HepG2 (cell line): ENCODE results near the gene ZNF428. TPM values are rescaled to one million over a fixed set of nuclear protein-coding genes. Genes with fewer than 3 reads are reported as not detected.

ENCODE experiments used
- ETV5 ChIP-seq: IDR thresholded peaks from 2 replicates; pipeline ENCODE4 v1.6.1; 2018; ENCODE audit warnings: missing biosample characterization, missing genetic modification reagents, inconsistent platforms, borderline replicate concordance
- IKZF4 ChIP-seq: sonication (generic); formaldehyde crosslinking; IDR thresholded peaks from 2 replicates; pipeline ENCODE4 v1.5.1; 2020; ENCODE audit warnings: borderline replicate concordance, mild to moderate bottlenecking, low read depth, missing genetic modification reagents; ENCODE audit errors: not compliant biosample characterization
- NCOA5 ChIP-seq: sonication (generic); formaldehyde crosslinking; IDR thresholded peaks from 2 replicates; pipeline ENCODE4 v1.4.0; 2020; ENCODE audit warnings: missing genetic modification reagents
- NR3C1 ChIP-seq: sonication (generic); formaldehyde crosslinking; IDR thresholded peaks from 2 replicates; pipeline ENCODE4 v1.4.0; 2020; ENCODE audit warnings: missing genetic modification reagents
- TAF15 ChIP-seq: fragments of 200-400 bp; formaldehyde crosslinking; IDR thresholded peaks from one replicate; pipeline ENCODE4 v1.6.1; 2018; ENCODE audit warnings: mild to moderate bottlenecking, low read depth, low read length; ENCODE audit not compliant: poor library complexity, severe bottlenecking
- ZBTB1 ChIP-seq: sonication (generic); formaldehyde crosslinking; IDR thresholded peaks from 2 replicates; pipeline ENCODE4 v1.4.0; 2020; ENCODE audit warnings: missing genetic modification reagents, borderline replicate concordance
- ZFP41 ChIP-seq: sonication (generic); formaldehyde crosslinking; IDR thresholded peaks from 2 replicates; pipeline ENCODE4 v1.4.0; 2020; ENCODE audit warnings: mild to moderate bottlenecking, missing genetic modification reagents, borderline replicate concordance
- ZNF101 ChIP-seq: sonication (generic); formaldehyde crosslinking; IDR thresholded peaks from 2 replicates; pipeline ENCODE4 v1.4.0; 2020; ENCODE audit warnings: mild to moderate bottlenecking, low read depth, missing genetic modification reagents, borderline replicate concordance
- ZNF143 ChIP-seq: sonication (generic); formaldehyde crosslinking; IDR thresholded peaks from 2 replicates; pipeline ENCODE4 v1.4.0; 2020; ENCODE audit warnings: missing genetic modification reagents
- ZNF329 ChIP-seq: sonication (generic); formaldehyde crosslinking; IDR thresholded peaks from 2 replicates; pipeline ENCODE4 v1.9.0; 2021; ENCODE audit warnings: low read depth, mild to moderate bottlenecking, missing genetic modification reagents
- ZNF569 ChIP-seq: sonication (generic); formaldehyde crosslinking; IDR thresholded peaks from 2 replicates; pipeline ENCODE4 v1.5.0; 2020; ENCODE audit warnings: mild to moderate bottlenecking, missing genetic modification reagents, moderate library complexity, borderline replicate concordance
- ZNF7 ChIP-seq: IDR thresholded peaks from 2 replicates; pipeline ENCODE4 v1.6.1; 2016; ENCODE audit warnings: missing biosample characterization, missing genetic modification reagents
- ZNF839 ChIP-seq: sonication (generic); formaldehyde crosslinking; IDR thresholded peaks from 2 replicates; pipeline ENCODE4 v1.4.0; 2020; ENCODE audit warnings: missing genetic modification reagents, mild to moderate bottlenecking, borderline replicate concordance
- polyA plus RNA-seq, 8 experiments: library from polyadenylated mRNA; depleted of rRNA in 3 of 8; stranded (reverse) in 7 of 8; unstranded in 1 of 8; fragments of >200 nt; fragmentation: Illumina TruSeq in 4 of 8; extraction: Trizol in 4 of 8; gene quantifications; 2 replicates each; pipeline versions ENCODE4 v1.2.1 to v1.2.3, GENCODE V29; 2011 to 2016; ENCODE audit warnings: low read depth in 4 of 8, missing spikeins in 1 of 8, mixed read lengths in 1 of 8; ENCODE audit not compliant: insufficient read depth in 1 of 8
- total RNA-seq, 5 experiments: library from RNA; depleted of rRNA; stranded (reverse); fragments of >200 nt; fragmentation: Illumina TruSeq; extraction: Trizol; gene quantifications; 2 replicates each; pipeline ENCODE4 v1.2.3, GENCODE V29; 2016; ENCODE audit warnings: low read depth in 1 of 5
- TF ChIP-seq, protein P1 (sequence below): sonication (generic); formaldehyde crosslinking; IDR thresholded peaks from 2 replicates; pipeline ENCODE4 v1.4.0; 2020; ENCODE audit warnings: missing genetic modification reagents
- TF ChIP-seq, protein P2 (sequence below): IDR thresholded peaks from 2 replicates; pipeline ENCODE4 v1.6.1; 2016; ENCODE audit warnings: low read depth, missing genetic modification reagents, missing compliant biosample characterization
- TF ChIP-seq, protein P3 (sequence below): sonication (generic); formaldehyde crosslinking; IDR thresholded peaks from 2 replicates; pipeline ENCODE4 v1.5.0; 2020; ENCODE audit warnings: mild to moderate bottlenecking, missing genetic modification reagents
- TF ChIP-seq, protein P4 (sequence below), 2 experiments: fragments of 450-650 bp in 1 of 2; sonication (generic) in 1 of 2; formaldehyde crosslinking; IDR thresholded peaks; 2 replicates each; pipeline versions ENCODE4 v1.5.0 to v1.8.0; 2020 to 2022; ENCODE audit warnings: mild to moderate bottlenecking in 1 of 2, missing genetic modification reagents in 1 of 2

The ZNF428 gene
- total and polyA plus RNA-seq, 2 of the 13 experiments (the other 11 are each of a cell fraction or from before 2014, with no cell fraction given) = 10.4 to 26.9 TPM

DNA sequence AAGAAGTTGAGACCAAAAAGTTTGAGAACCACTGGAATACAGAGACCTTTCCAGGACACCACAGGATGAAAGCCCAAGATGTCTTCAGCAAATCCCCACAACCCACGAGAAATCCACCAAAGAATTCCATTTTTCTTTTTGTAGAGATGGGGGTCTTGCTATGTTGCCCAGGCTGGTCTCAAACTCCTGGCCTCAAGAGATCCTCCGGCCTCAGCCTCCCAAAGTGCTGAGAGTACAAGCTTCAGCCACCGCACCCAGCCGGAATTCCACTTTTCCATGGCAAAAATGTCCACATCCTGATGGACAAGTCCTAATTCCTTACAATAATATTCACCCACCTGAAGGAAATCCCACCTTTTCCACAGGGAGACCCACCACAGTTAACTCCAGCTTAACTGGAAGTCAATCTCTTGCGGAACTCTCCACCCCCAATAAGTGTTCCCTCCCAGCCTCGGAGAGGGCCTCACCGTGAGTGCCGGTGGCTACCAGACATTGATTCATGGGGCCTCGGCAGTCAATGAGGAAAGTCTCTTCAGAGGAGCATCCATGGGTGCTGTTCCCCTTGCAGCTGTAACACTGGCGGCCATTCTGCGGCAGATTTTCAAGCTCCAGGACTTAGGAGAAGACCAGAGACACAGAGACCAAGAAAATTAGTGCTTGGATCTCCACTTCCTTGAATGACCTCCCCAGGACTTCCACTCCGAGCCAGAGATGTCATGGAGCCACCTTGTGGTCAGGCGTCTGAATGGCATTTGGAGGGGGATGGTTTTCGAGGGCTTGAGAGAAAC lies 32.5 kb upstream of the ZNF428 start (continued):
- TF ChIP-seq, protein P1, sequence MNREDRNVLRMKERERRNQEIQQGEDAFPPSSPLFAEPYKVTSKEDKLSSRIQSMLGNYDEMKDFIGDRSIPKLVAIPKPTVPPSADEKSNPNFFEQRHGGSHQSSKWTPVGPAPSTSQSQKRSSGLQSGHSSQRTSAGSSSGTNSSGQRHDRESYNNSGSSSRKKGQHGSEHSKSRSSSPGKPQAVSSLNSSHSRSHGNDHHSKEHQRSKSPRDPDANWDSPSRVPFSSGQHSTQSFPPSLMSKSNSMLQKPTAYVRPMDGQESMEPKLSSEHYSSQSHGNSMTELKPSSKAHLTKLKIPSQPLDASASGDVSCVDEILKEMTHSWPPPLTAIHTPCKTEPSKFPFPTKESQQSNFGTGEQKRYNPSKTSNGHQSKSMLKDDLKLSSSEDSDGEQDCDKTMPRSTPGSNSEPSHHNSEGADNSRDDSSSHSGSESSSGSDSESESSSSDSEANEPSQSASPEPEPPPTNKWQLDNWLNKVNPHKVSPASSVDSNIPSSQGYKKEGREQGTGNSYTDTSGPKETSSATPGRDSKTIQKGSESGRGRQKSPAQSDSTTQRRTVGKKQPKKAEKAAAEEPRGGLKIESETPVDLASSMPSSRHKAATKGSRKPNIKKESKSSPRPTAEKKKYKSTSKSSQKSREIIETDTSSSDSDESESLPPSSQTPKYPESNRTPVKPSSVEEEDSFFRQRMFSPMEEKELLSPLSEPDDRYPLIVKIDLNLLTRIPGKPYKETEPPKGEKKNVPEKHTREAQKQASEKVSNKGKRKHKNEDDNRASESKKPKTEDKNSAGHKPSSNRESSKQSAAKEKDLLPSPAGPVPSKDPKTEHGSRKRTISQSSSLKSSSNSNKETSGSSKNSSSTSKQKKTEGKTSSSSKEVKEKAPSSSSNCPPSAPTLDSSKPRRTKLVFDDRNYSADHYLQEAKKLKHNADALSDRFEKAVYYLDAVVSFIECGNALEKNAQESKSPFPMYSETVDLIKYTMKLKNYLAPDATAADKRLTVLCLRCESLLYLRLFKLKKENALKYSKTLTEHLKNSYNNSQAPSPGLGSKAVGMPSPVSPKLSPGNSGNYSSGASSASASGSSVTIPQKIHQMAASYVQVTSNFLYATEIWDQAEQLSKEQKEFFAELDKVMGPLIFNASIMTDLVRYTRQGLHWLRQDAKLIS (CRISPR knock-in tag) = no peak
- TF ChIP-seq ETV5 (CRISPR knock-in tag) = no peak; the same call in 1 of the 2 replicates
- no peak for TF ChIP-seq ZFP41 (CRISPR knock-in tag)
- TF ChIP-seq ZNF329 (CRISPR knock-in tag) = no peak
- no peak for TF ChIP-seq ZNF101 (CRISPR knock-in tag)
- no peak for TF ChIP-seq ZNF7 (CRISPR knock-in tag)
- TF ChIP-seq, protein P2, sequence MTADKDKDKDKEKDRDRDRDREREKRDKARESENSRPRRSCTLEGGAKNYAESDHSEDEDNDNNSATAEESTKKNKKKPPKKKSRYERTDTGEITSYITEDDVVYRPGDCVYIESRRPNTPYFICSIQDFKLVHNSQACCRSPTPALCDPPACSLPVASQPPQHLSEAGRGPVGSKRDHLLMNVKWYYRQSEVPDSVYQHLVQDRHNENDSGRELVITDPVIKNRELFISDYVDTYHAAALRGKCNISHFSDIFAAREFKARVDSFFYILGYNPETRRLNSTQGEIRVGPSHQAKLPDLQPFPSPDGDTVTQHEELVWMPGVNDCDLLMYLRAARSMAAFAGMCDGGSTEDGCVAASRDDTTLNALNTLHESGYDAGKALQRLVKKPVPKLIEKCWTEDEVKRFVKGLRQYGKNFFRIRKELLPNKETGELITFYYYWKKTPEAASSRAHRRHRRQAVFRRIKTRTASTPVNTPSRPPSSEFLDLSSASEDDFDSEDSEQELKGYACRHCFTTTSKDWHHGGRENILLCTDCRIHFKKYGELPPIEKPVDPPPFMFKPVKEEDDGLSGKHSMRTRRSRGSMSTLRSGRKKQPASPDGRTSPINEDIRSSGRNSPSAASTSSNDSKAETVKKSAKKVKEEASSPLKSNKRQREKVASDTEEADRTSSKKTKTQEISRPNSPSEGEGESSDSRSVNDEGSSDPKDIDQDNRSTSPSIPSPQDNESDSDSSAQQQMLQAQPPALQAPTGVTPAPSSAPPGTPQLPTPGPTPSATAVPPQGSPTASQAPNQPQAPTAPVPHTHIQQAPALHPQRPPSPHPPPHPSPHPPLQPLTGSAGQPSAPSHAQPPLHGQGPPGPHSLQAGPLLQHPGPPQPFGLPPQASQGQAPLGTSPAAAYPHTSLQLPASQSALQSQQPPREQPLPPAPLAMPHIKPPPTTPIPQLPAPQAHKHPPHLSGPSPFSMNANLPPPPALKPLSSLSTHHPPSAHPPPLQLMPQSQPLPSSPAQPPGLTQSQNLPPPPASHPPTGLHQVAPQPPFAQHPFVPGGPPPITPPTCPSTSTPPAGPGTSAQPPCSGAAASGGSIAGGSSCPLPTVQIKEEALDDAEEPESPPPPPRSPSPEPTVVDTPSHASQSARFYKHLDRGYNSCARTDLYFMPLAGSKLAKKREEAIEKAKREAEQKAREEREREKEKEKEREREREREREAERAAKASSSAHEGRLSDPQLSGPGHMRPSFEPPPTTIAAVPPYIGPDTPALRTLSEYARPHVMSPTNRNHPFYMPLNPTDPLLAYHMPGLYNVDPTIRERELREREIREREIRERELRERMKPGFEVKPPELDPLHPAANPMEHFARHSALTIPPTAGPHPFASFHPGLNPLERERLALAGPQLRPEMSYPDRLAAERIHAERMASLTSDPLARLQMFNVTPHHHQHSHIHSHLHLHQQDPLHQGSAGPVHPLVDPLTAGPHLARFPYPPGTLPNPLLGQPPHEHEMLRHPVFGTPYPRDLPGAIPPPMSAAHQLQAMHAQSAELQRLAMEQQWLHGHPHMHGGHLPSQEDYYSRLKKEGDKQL (CRISPR knock-in tag) = no peak
- TF ChIP-seq TAF15 = no peak
- no peak for TF ChIP-seq NCOA5 (CRISPR knock-in tag)
- TF ChIP-seq ZNF569 (CRISPR knock-in tag) = no peak
- TF ChIP-seq ZNF143 (CRISPR knock-in tag) = no peak; the same call in 1 of the 2 replicates
- no peak for TF ChIP-seq NR3C1 (CRISPR knock-in tag)
- TF ChIP-seq, protein P3, sequence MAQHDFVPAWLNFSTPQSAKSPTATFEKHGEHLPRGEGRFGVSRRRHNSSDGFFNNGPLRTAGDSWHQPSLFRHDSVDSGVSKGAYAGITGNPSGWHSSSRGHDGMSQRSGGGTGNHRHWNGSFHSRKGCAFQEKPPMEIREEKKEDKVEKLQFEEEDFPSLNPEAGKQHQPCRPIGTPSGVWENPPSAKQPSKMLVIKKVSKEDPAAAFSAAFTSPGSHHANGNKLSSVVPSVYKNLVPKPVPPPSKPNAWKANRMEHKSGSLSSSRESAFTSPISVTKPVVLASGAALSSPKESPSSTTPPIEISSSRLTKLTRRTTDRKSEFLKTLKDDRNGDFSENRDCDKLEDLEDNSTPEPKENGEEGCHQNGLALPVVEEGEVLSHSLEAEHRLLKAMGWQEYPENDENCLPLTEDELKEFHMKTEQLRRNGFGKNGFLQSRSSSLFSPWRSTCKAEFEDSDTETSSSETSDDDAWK (CRISPR knock-in tag) = no peak
- TF ChIP-seq, protein P4, sequence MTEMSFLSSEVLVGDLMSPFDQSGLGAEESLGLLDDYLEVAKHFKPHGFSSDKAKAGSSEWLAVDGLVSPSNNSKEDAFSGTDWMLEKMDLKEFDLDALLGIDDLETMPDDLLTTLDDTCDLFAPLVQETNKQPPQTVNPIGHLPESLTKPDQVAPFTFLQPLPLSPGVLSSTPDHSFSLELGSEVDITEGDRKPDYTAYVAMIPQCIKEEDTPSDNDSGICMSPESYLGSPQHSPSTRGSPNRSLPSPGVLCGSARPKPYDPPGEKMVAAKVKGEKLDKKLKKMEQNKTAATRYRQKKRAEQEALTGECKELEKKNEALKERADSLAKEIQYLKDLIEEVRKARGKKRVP (CRISPR knock-in tag; IDR thresholded peaks at IDR 0.05) = no peak
- no peak for TF ChIP-seq ZBTB1 (CRISPR knock-in tag)
- no peak for TF ChIP-seq IKZF4 (CRISPR knock-in tag)
- no peak for TF ChIP-seq ZNF839 (CRISPR knock-in tag)
